IMR-90 (cell line): Measurements from ENCODE around the gene CCDC102A. TPM values are rescaled to one million over a fixed set of nuclear protein-coding genes. Genes with fewer than 3 reads are reported as not detected.

Experiments used
- ATAC-seq: fragments of 200-7000 bp; cut with Tn5 transposase; 2 replicates; pipeline ENCODE4 v1.9.1; 2020; ENCODE audit warnings: low read depth, mild to moderate bottlenecking, moderate library complexity
- BruUV-seq: library from RNA; stranded (reverse); fragments of 400-500 nt; replicated peaks from 2 replicates; lab custom pipeline; 2021; lab: Mats Ljungman, UMichigan
- CTCF ChIA-PET: fragments of 300-600 bp; formaldehyde crosslinking; extraction: SDS; loops from one replicate; lab custom pipeline; 2021; ENCODE audit warnings: antibody characterized with exemption; lab: Yijun Ruan, JAX
- POLR2A ChIA-PET: fragments of 300-600 bp; sonication (Branson Sonifier 250); formaldehyde crosslinking; loops from one replicate; lab custom pipeline; 2022; ENCODE audit warnings: antibody characterized with exemption; ENCODE audit not compliant: unreplicated experiment; lab: Charles Lee
- DNase-seq: peaks from one replicate; pipeline ENCODE4 v3.0.0; 2013
- H2AFZ ChIP-seq: replicated peaks from 2 replicates; pipeline ENCODE3; 2013; ENCODE audit warnings: low read length, mild to moderate bottlenecking; ENCODE audit not compliant: poor library complexity
- H2AK5ac ChIP-seq: 2 replicates; pipeline ENCODE4 v1.6.1; 2013; ENCODE audit warnings: low read depth, low read length, inconsistent platforms
- H2AK9ac ChIP-seq: replicated peaks from 2 replicates; pipeline ENCODE3; 2013; ENCODE audit warnings: mild to moderate bottlenecking, low read depth, low read length, moderate library complexity; ENCODE audit not compliant: poor library complexity
- H2BK120ac ChIP-seq: 2 replicates; pipeline ENCODE4 v1.6.1; 2013; ENCODE audit warnings: low read depth, low read length, inconsistent platforms
- H2BK15ac ChIP-seq: 3 replicates; pipeline ENCODE4 v1.6.1; 2013; ENCODE audit warnings: low read depth, low read length, inconsistent platforms
- H2BK20ac ChIP-seq: 2 replicates; pipeline ENCODE4 v1.6.1; 2013; ENCODE audit warnings: low read depth, mild to moderate bottlenecking, inconsistent platforms, low read length, moderate library complexity
- H2BK5ac ChIP-seq: 2 replicates; pipeline ENCODE4 v1.6.1; 2013; ENCODE audit warnings: mild to moderate bottlenecking, low read depth, low read length, inconsistent platforms; ENCODE audit not compliant: poor library complexity, severe bottlenecking
- H3K14ac ChIP-seq: replicated peaks from 2 replicates; pipeline ENCODE4 v1.6.1; 2013; ENCODE audit warnings: low read depth, low read length, inconsistent platforms
- H3K18ac ChIP-seq: 2 replicates; pipeline ENCODE4 v1.6.1; 2013; ENCODE audit warnings: low read depth, low read length, control low read depth
- H3K23ac ChIP-seq: 2 replicates; pipeline ENCODE4 v1.6.1; 2013; ENCODE audit warnings: low read depth, low read length, inconsistent platforms
- H3K27ac ChIP-seq: 2 replicates; pipeline ENCODE4 v1.5.1; 2013; ENCODE audit warnings: mild to moderate bottlenecking, control low read depth, low read length; ENCODE audit not compliant: insufficient read depth
- H3K27me3 ChIP-seq: 2 replicates; pipeline ENCODE4 v1.6.1; 2013; ENCODE audit warnings: low read length; ENCODE audit not compliant: control insufficient read depth, insufficient read depth
- H3K36me3 ChIP-seq: 2 replicates; pipeline ENCODE4 v1.6.1; 2013; ENCODE audit warnings: low read length, mixed read lengths; ENCODE audit not compliant: control insufficient read depth, insufficient read depth
- H3K4ac ChIP-seq: 2 replicates; pipeline ENCODE4 v1.6.1; 2013; ENCODE audit warnings: low read depth, low read length, inconsistent platforms
- H3K4me1 ChIP-seq: 2 replicates; pipeline ENCODE4 v1.6.1; 2013; ENCODE audit warnings: low read length, mixed read lengths; ENCODE audit not compliant: control insufficient read depth, insufficient read depth
- H3K4me2 ChIP-seq: 2 replicates; pipeline ENCODE4 v1.6.1; 2013; ENCODE audit warnings: low read depth, mild to moderate bottlenecking, control low read depth, low read length, moderate library complexity
- H3K4me3 ChIP-seq: 2 replicates; pipeline ENCODE4 v1.5.1; 2013; ENCODE audit warnings: low read depth, mild to moderate bottlenecking, control low read depth, low read length, moderate library complexity; ENCODE audit not compliant: insufficient read depth
- H3K56ac ChIP-seq: 2 replicates; pipeline ENCODE4 v1.6.1; 2013; ENCODE audit warnings: low read length, inconsistent platforms; ENCODE audit not compliant: insufficient read depth; ENCODE audit errors: extremely low read depth
- H3K79me1 ChIP-seq, 2 experiments: 2 replicates each; pipeline ENCODE4 v1.6.1; 2013; ENCODE audit warnings: low read length in 2 of 2, inconsistent platforms in 1 of 2, low read depth in 1 of 2
- H3K9ac ChIP-seq: 2 replicates; pipeline ENCODE4 v1.6.1; 2013; ENCODE audit warnings: low read depth, low read length, control low read depth
- H3K9me1 ChIP-seq: 2 replicates; pipeline ENCODE4 v1.6.1; 2013; ENCODE audit warnings: low read length, inconsistent platforms; ENCODE audit not compliant: insufficient read depth
- H3K9me3 ChIP-seq: 2 replicates; pipeline ENCODE4 v1.6.1; 2013; ENCODE audit warnings: low read length; ENCODE audit not compliant: control insufficient read depth, insufficient read depth
- H4K20me1 ChIP-seq: 2 replicates; pipeline ENCODE4 v1.6.1; 2013; ENCODE audit warnings: low read length, inconsistent platforms; ENCODE audit not compliant: insufficient read depth
- H4K5ac ChIP-seq: 2 replicates; pipeline ENCODE4 v1.6.1; 2013; ENCODE audit warnings: mild to moderate bottlenecking, low read depth, low read length, control low read depth
- H4K8ac ChIP-seq, 2 experiments: 2 replicates each; pipeline ENCODE4 v1.6.1; 2013; ENCODE audit warnings: low read depth in 2 of 2, low read length in 2 of 2, control low read depth in 1 of 2, inconsistent platforms in 1 of 2
- H4K91ac ChIP-seq: 2 replicates; pipeline ENCODE4 v1.6.1; 2013; ENCODE audit warnings: low read depth, low read length, inconsistent platforms; ENCODE audit not compliant: insufficient read depth
- BHLHE40 ChIP-seq: fragments of 150-350 bp; IDR thresholded peaks from 2 replicates; pipeline ENCODE4 v1.6.1; 2016; ENCODE audit warnings: mild to moderate bottlenecking, low read depth, low read length
- CEBPB ChIP-seq: IDR thresholded peaks from 2 replicates; pipeline ENCODE4 v1.6.1; 2012; ENCODE audit warnings: low read depth, low read length, improper control_type of control experiment
- CHD1 ChIP-seq: IDR thresholded peaks from 2 replicates; pipeline ENCODE4 v1.6.1; 2012; ENCODE audit warnings: low read depth, low read length, improper control_type of control experiment
- CTCF ChIP-seq: conservative IDR thresholded peaks from 2 replicates; pipeline ENCODE4 v1.5.1; 2012; ENCODE audit warnings: mild to moderate bottlenecking, low read depth, low read length, improper control_type of control experiment
- ELK1 ChIP-seq: fragments of 150-350 bp; IDR thresholded peaks from 2 replicates; pipeline ENCODE4 v1.6.1; 2016; ENCODE audit warnings: low read depth, mild to moderate bottlenecking, low read length, moderate library complexity, borderline replicate concordance
- FOS ChIP-seq: fragments of 150-350 bp; IDR thresholded peaks from 2 replicates; pipeline ENCODE4 v1.6.1; 2016; ENCODE audit warnings: low read depth, low read length
- MAFK ChIP-seq: IDR thresholded peaks from 2 replicates; pipeline ENCODE4 v1.6.1; 2012; ENCODE audit warnings: low read depth, low read length, improper control_type of control experiment
- MAZ ChIP-seq: IDR thresholded peaks from 2 replicates; pipeline ENCODE4 v1.6.1; 2012; ENCODE audit warnings: low read depth, mild to moderate bottlenecking, low read length, improper control_type of control experiment, moderate library complexity, borderline replicate concordance
- MXI1 ChIP-seq: IDR thresholded peaks from 2 replicates; pipeline ENCODE4 v1.6.1; 2012; ENCODE audit warnings: low read depth, mild to moderate bottlenecking, low read length, moderate library complexity, borderline replicate concordance
- NFE2L2 ChIP-seq: fragments of 150-350 bp; IDR thresholded peaks from 2 replicates; pipeline ENCODE4 v1.6.1; 2016; ENCODE audit warnings: low read depth, mild to moderate bottlenecking, low read length
- POLR2A ChIP-seq: IDR thresholded peaks from 2 replicates; pipeline ENCODE4 v1.6.1; 2012; ENCODE audit warnings: mild to moderate bottlenecking, low read depth, low read length
- RAD21 ChIP-seq: IDR thresholded peaks from 2 replicates; pipeline ENCODE4 v1.6.1; 2012; ENCODE audit warnings: low read length, improper control_type of control experiment
- RCOR1 ChIP-seq: IDR thresholded peaks from 2 replicates; pipeline ENCODE4 v1.6.1; 2012; ENCODE audit warnings: mild to moderate bottlenecking, low read length, improper control_type of control experiment; ENCODE audit not compliant: insufficient replicate concordance
- RFX5 ChIP-seq: IDR thresholded peaks from 2 replicates; pipeline ENCODE4 v1.8.0; 2012; ENCODE audit warnings: low read depth, mild to moderate bottlenecking, low read length, moderate library complexity
- SMC3 ChIP-seq: fragments of 150-350 bp; IDR thresholded peaks from 2 replicates; pipeline ENCODE4 v1.6.1; 2016; ENCODE audit warnings: low read depth, mild to moderate bottlenecking, antibody characterized with exemption, low read length, moderate library complexity
- WGBS, 2 experiments: methylation state at CpG; one replicate each; pipeline versions ENCODE4 v1.1.5 to v1.1.7; 2013; ENCODE audit warnings: missing lambda C conversion rate in 2 of 2; ENCODE audit not compliant: insufficient read length in 1 of 2; ENCODE audit errors: extremely low coverage in 2 of 2; 5-methylcytosine and 5-hydroxymethylcytosine counted together
- dilution Hi-C: fragments of 300-500 bp; cut with HindIII; formaldehyde crosslinking; loops from one replicate; pipeline ENCODE4 v1.14.3; 2018; ENCODE audit warnings: low sequenced_read_pairs; ENCODE audit not compliant: unreplicated experiment
- in situ Hi-C: fragments of 300-500 bp; cut with MboI; formaldehyde crosslinking; loops from 3 replicates; pipeline ENCODE4 v1.14.3; 2019; ENCODE audit warnings: low sequenced_read_pairs, inconsistent platforms, mixed read lengths
- intact Hi-C: fragments of 100-400 bp; cut with micrococcal nuclease; formaldehyde crosslinking; loops from 2 replicates; pipeline ENCODE4 v1.10.0; 2022
- polyA plus RNA-seq, 3 experiments: library from polyadenylated mRNA; depleted of rRNA; stranded (reverse); fragments of >200 nt; gene quantifications; 2 replicates each; pipeline ENCODE4 v1.2.3, GENCODE V29; 2012; ENCODE audit warnings: low replicate concordance in 1 of 3
- total RNA-seq: library from RNA; depleted of rRNA; stranded (reverse); fragments of >200 nt; gene quantifications from 2 replicates; pipeline ENCODE4 v1.2.3, GENCODE V29; 2012
- TF ChIP-seq, protein P1 (sequence below): fragments of 150-350 bp; IDR thresholded peaks from 2 replicates; pipeline ENCODE4 v1.6.1; 2017; ENCODE audit warnings: mild to moderate bottlenecking, antibody characterized with exemption, low read length, low read depth

Gene CCDC102A
- total and polyA plus RNA-seq, 2 of the 4 experiments (the other 2 are of a cell fraction): 5.4 to 8.5 TPM

GRCh38 chr16:57532266-57532625 is 4.1 kb downstream of the CCDC102A start:
- Histone ChIP-seq H3K79me1 (peaks cover 7 to 27% of the 10 kb centered on the region in 2 experiments; a peak in 3 of 4 replicates), H3K56ac (no peak overlapping the region), H2AFZ (no peak overlapping the region), H4K8ac (0 out of 4 replicates have a peak overlapping the region, but pooled peaks of 1 of the 2 experiments have one; percentile 2), H2AK5ac (no peak overlapping the region), H3K9ac (0 out of 2 replicates have a peak overlapping the region, but pooled peaks have one; percentile 19), H2AK9ac (no peak overlapping the region), H2BK15ac (no peak overlapping the region), H3K14ac (no peak overlapping the region), H4K5ac (peak overlapping the region; percentile 32; the same call in 1 of the 2 replicates), H3K27ac (no peak overlapping the region), H2BK5ac (no peak overlapping the region), H4K20me1 (peaks cover 5% of the 10 kb centered on the region; the same call in 1 of the 2 replicates), H2BK20ac (no peak overlapping the region), H2BK120ac (no peak overlapping the region), H3K36me3 (peaks cover 7% of the 10 kb centered on the region), H3K27me3 (no peaks in the 10 kb centered on the region), H3K9me3 (no peaks in the 10 kb centered on the region), H4K91ac (no peak overlapping the region), H3K18ac (peak overlapping the region; percentile 16; the same call in 1 of the 2 replicates), H3K23ac (no peak overlapping the region), H3K4me1 (peaks cover 26% of the 10 kb centered on the region), H3K4ac (no peak overlapping the region; the same call in 1 of the 2 replicates), H3K9me1 (peaks cover 5% of the 10 kb centered on the region; the same call in 1 of the 2 replicates), H3K4me2 (peak overlapping the region; percentile 64; the same call in 1 of the 2 replicates), H3K4me3 (no peak overlapping the region)
- no peak for TF ChIP-seq POLR2A
- TF ChIP-seq RFX5: no peak
- no peak for TF ChIP-seq ELK1
- TF ChIP-seq SMC3: no peak
- no peak for TF ChIP-seq FOS
- TF ChIP-seq RCOR1: no peak
- no peak for TF ChIP-seq NFE2L2
- TF ChIP-seq MAZ: no peak
- no peak for TF ChIP-seq BHLHE40
- TF ChIP-seq CTCF: no peak
- TF ChIP-seq CEBPB: no peak
- TF ChIP-seq MAFK: no peak
- no peak for TF ChIP-seq MXI1
- TF ChIP-seq, protein P1, sequence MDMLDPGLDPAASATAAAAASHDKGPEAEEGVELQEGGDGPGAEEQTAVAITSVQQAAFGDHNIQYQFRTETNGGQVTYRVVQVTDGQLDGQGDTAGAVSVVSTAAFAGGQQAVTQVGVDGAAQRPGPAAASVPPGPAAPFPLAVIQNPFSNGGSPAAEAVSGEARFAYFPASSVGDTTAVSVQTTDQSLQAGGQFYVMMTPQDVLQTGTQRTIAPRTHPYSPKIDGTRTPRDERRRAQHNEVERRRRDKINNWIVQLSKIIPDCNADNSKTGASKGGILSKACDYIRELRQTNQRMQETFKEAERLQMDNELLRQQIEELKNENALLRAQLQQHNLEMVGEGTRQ: no peak
- TF ChIP-seq CHD1: no peak
- TF ChIP-seq RAD21: no peak
- 77% methylated on average over 7 of the region's 7 CpGs; no CpG with 5 or more reads in 1 of the 2 experiments for WGBS, 2 experiments
- intact Hi-C loops (no loop called here), in situ Hi-C loops (no loop called here), dilution Hi-C loops (no loop called here)
- ChIA-PET POLR2A (interaction anchor here (0.6 kb wide), 1 partner anchor 290 kb away, joined by 4 read pairs; no protein-coding TSS in a partner anchor), CTCF (no interaction called here)
- no peak for DNase-seq
- no TSS peak for BruUV-seq
- ATAC-seq: no peak
